Right atrium auricular region (tissue), 2 donors: Measurements from ENCODE around the gene PCBD1. TPM values are rescaled to one million over a fixed set of nuclear protein-coding genes. Genes with fewer than 3 reads are reported as not detected.
"Not testable (repeated sequence)": the region's sequence is repeated elsewhere in the genome, so short reads cannot be mapped to it uniquely, and the experiment has no call there.

Source experiments
- DNase-seq: peaks from one replicate; pipeline ENCODE4 v3.0.0-alpha.2; 2019; ENCODE audit warnings: low spot score
- H3K27ac ChIP-seq, 2 donors: fragments of 200-600 bp; sonication (generic); 1 replicate in 1 of 2; 2 replicates in 1 of 2; pipeline ENCODE4 v1.5.1; 2016 to 2019
- H3K27me3 ChIP-seq, 2 donors: fragments of 200-600 bp; sonication (generic); one replicate each; pipeline versions ENCODE4 v1.5.1 to v1.6.0; 2017 to 2019
- H3K36me3 ChIP-seq: fragments of 200-600 bp; sonication (generic); one replicate; pipeline ENCODE4 v1.5.1; 2016
- H3K4me1 ChIP-seq, 2 donors: fragments of 200-600 bp; sonication (generic); one replicate each; pipeline versions ENCODE4 v1.5.1 to v1.6.0; 2017 to 2019
- H3K4me3 ChIP-seq, 2 donors: fragments of 200-600 bp; sonication (generic); 1 replicate in 1 of 2; 2 replicates in 1 of 2; pipeline ENCODE4 v1.5.1; 2017 to 2019; ENCODE audit warnings: mild to moderate bottlenecking in 1 of 2, moderate library complexity in 1 of 2
- H3K9me3 ChIP-seq, 2 donors: fragments of 200-600 bp; sonication (generic); one replicate each; pipeline ENCODE4 v1.5.1; 2019
- CTCF ChIP-seq, 2 donors: fragments of 200-600 bp; sonication (generic); IDR thresholded peaks; one replicate each; pipeline ENCODE4 v1.5.1; 2019; ENCODE audit warnings: antibody characterized with exemption in 2 of 2
- total RNA-seq, 2 donors: library from RNA; depleted of rRNA; stranded (reverse); fragments of >200 nt; gene quantifications; one replicate each; pipeline ENCODE4 v1.1.0, GENCODE V29; 2016

The PCBD1 gene
- total RNA-seq, 2 donors from 2014 or later = 79.4 to 98.6 TPM

GRCh38 chr10:70879207-70879606 lies 9.2 kb downstream of the PCBD1 start:
- H3K27ac ChIP-seq = no peak overlapping the region
- no peak for TF ChIP-seq CTCF (IDR thresholded peaks at IDR 0.05)
- peaks cover 29% of the 10 kb centered on the region for H3K36me3 ChIP-seq
- no peak for DNase-seq
- H3K9me3 ChIP-seq = no peaks in the 10 kb centered on the region
- H3K27me3 ChIP-seq = no peaks in the 10 kb centered on the region
- no peak overlapping the region for H3K4me3 ChIP-seq
- peaks cover 0 to 9% of the 10 kb centered on the region in 2 donors for H3K4me1 ChIP-seq

GRCh38 chr10:70874061-70874460 lies 14.3 kb downstream of the PCBD1 start:
- Histone ChIP-seq H3K27ac (no peak overlapping the region), H3K4me1 (no peaks in the 10 kb centered on the region), H3K27me3 (no peaks in the 10 kb centered on the region), H3K36me3 (peaks cover 43% of the 10 kb centered on the region), H3K9me3 (no peaks in the 10 kb centered on the region), H3K4me3 (no peak overlapping the region)
- no peak for DNase-seq
- TF ChIP-seq CTCF (IDR thresholded peaks at IDR 0.05) = no peak

GRCh38 chr10:70872291-70872690 lies 16.1 kb downstream of the PCBD1 start:
- DNase-seq = no peak
- Histone ChIP-seq H3K4me1 (no peaks in the 10 kb centered on the region), H3K27ac (no peak overlapping the region), H3K36me3 (peaks cover 40% of the 10 kb centered on the region), H3K9me3 (no peaks in the 10 kb centered on the region), H3K4me3 (no peak overlapping the region), H3K27me3 (no peaks in the 10 kb centered on the region)
- no peak for TF ChIP-seq CTCF (IDR thresholded peaks at IDR 0.05)

- TF ChIP-seq CTCF (IDR thresholded peaks at IDR 0.05) = no peak
- Histone ChIP-seq H3K4me1 (no peaks in the 10 kb centered on the region), H3K27ac (no peak overlapping the region), H3K36me3 (peaks cover 13% of the 10 kb centered on the region), H3K9me3 (no peaks in the 10 kb centered on the region), H3K4me3 (no peak overlapping the region), H3K27me3 (no peaks in the 10 kb centered on the region)
- DNase-seq = no peak
These were observed 21.9 kb downstream of the PCBD1 start for GRCh38 chr10:70866424-70866823.

GRCh38 chr10:70864935-70865334 lies 23.4 kb downstream of the PCBD1 start:
- Histone ChIP-seq H3K27ac (no peak overlapping the region), H3K36me3 (peaks cover 12% of the 10 kb centered on the region), H3K27me3 (no peaks in the 10 kb centered on the region), H3K4me1 (no peaks in the 10 kb centered on the region), H3K9me3 (no peaks in the 10 kb centered on the region), H3K4me3 (no peak overlapping the region)
- TF ChIP-seq CTCF (IDR thresholded peaks at IDR 0.05) = no peak
- DNase-seq = no peak

GRCh38 chr10:70863470-70864160 lies 24.8 kb downstream of the PCBD1 start:
- Histone ChIP-seq H3K9me3 (no peaks in the 10 kb centered on the region), H3K36me3 (no peaks in the 10 kb centered on the region), H3K4me1 (peaks cover 0 to 4% of the 10 kb centered on the region in 2 donors), H3K4me3 (no peak overlapping the region), H3K27ac (no peak overlapping the region), H3K27me3 (no peaks in the 10 kb centered on the region)
- no peak for TF ChIP-seq CTCF (IDR thresholded peaks at IDR 0.05)
- DNase-seq = no peak

- H3K9me3 ChIP-seq, H3K27me3 ChIP-seq, DNase-seq, H3K4me3 ChIP-seq, H3K27ac ChIP-seq, H3K4me1 ChIP-seq: not testable (repeated sequence)
- peaks cover 12% of the 10 kb centered on the region for H3K36me3 ChIP-seq
These were observed 26.7 kb downstream of the PCBD1 start for GRCh38 chr10:70861495-70862197.
